G401 (cell line): ENCODE data around the gene FARS2. TPM values are rescaled to one million over a fixed set of nuclear protein-coding genes. Genes with fewer than 3 reads are reported as not detected.
"Not testable (repeated sequence)": the region's sequence is repeated elsewhere in the genome, so short reads cannot be mapped to it uniquely, and the experiment has no call there.

Experiments used
- DNase-seq: peaks from one replicate; pipeline ENCODE4 v3.0.0-alpha.2; 2015; ENCODE audit warnings: low spot score
- in situ Hi-C: cut with HindIII; loops from 2 replicates; pipeline ENCODE4 v1.10.0; 2016; ENCODE audit warnings: low sequenced_read_pairs, mixed read lengths
- total RNA-seq: library from RNA; depleted of rRNA; stranded (reverse); fragments of >200 nt; shearing (Covaris generic); gene quantifications from 2 replicates; pipeline ENCODE4 v1.2.3, GENCODE V29; 2014

Gene FARS2
- total RNA-seq, 1 experiment from 2014 or later: 17.7 TPM

- in situ Hi-C loops: no loop called here
Measured at GRCh38 chr6:5771759-5772390, 510.6 kb downstream of the FARS2 start.

DNA sequence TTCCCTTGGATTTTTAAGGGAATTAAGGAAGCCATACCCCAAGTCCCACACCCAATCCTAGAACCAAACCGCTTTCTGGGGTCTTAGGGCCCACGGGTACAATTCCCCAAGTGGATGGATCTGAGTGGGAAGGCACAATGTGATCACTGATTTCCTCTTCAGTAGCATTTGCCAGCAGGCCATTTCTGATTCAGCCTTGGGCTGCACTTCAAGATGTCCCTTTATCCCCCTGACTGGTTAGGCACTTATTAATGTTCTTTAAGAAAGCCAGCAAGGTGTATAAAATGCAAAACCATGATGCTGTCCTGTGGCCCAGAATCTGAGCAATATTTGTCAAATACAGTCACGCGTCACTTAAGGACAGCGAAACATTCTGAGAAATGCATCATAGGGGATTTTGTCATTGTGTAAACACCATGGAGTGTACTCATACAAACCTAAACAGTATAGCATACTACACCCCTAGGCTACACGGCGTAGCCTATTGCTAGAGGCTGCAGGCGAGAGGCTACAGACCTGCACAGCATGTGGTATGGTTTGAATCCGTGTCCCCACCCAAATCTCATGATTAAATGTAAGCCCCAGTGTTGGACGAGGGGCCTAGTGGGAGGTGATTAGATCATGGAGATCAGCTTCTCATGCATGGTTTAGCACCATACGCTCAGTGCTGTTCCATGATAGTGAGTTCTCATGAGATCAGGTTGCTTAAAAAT, 511.3 kb downstream of the FARS2 start:
- in situ Hi-C loops: no loop called here
- no peak for DNase-seq

More at GRCh38 chr6:5771759-5772390, 510.6 kb downstream of the FARS2 start:
- no peak for DNase-seq

DNA sequence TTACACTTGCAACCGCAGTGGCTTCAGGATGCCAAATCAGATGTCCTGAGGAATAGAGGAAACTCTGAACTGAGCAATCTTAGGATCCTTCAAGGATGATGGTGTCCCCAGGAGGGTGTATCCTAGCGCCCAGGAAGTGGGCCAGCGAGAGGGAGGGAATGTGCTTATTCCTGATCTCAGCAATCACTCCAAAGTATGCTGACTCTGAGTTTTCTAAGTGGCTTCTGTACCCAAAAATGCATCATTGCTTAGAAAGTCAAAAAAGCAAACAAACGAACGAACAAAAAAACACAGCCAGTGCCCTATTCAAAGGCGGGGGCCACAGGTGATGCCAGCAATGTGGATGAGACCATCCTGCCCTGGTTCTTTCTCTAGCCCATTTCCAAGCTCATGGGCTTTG, 514.8 kb downstream of the FARS2 start:
- in situ Hi-C loops: no loop called here
- no peak for DNase-seq

GRCh38 chr6:5776706-5777390, 515.5 kb downstream of the FARS2 start:
- peak; percentile 44 for DNase-seq
- in situ Hi-C loops: no loop called here

DNA sequence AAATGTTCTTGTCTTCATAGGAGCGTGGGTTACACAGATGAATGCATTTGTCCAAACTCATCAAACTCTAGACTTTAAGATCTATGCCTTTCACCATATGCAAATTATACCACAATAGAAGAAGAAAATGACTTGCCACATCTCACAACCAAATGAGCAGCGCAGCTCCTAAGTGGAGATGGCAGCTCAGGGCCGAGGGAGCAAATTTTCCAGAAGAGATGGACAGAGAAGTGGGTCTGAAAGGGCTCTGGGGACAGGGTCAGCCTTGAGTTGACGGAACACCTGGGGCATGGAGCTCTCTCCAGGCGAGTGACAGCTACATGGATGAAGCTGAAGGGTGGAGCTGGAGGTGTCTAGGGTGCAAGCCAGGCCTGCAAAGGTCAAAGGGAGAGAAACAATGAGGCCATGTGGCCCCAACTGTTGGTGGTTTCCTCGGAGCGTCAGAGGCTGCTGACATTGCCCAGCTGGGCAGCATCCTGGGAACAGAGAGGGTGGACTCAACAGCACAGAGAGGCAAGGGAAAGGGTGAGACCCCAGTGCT, 517.1 kb downstream of the FARS2 start:
- DNase-seq: no peak
- in situ Hi-C loops: no loop called here

DNA sequence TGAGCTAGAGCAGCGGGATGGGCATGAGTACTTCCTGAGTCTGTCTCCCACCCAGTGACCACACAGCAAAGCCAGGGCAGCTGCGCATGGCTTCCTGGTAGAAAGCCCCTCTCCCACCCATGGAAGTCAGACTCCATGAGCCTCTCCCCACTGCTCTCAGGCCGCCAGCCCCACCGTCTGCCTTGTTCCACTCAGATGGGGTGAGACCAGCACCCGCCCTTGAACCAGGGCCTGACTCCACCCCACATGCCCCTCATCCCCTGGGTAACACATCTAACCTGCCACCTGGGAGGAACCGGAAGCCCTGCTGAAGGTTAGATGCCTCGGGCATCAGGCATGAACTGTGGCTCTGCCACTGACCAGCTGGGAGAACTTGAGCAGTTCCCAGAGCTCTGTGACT, 517.6 kb downstream of the FARS2 start:
- no peak for DNase-seq
- in situ Hi-C loops: no loop called here

GRCh38 chr6:5781019-5781418, 519.7 kb downstream of the FARS2 start:
- in situ Hi-C loops: no loop called here

GRCh38 chr6:5781966-5782556, 520.7 kb downstream of the FARS2 start:
- DNase-seq: no peak
- in situ Hi-C loops: no loop called here

More at GRCh38 chr6:5781019-5781418, 519.7 kb downstream of the FARS2 start:
- DNase-seq: no peak

DNA sequence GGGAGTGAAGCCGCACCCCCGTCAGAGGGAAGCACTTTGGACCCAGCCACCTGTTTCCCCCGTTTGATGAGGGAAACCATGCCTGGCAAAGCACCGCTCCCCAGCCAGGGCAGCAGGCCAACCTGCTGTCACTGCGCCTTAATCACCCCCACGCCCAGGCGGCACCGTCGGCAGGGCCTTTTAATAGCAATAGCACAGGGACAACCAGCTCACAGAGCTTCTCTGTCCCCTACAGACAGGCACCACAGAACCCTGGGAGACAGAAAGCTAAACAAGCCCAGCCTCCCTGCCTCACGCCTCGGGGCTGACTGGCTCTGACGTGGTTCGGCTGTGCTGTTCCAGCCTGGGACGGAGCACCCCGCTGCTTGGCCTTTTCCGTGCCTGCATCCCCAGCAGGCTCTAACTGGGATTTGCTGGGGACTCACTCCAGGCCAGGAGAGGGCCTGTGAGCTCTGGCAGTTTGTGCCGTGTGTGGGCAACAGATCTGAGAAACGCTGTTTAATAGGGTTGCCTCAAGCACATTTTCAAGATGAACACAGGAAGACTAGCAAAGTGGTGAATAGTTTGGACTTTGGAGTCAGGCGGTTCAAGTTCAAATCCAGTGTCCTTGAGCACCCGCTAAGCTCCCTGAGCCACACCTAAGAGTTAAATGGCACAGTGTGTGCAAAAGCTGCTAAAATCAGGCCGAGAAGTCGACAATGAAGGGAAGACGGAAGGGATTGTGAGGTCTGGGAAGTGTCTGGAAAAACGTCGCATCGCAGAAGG, 521.7 kb downstream of the FARS2 start:
- peak; percentile 85 for DNase-seq
- in situ Hi-C loops: no loop called here

DNA sequence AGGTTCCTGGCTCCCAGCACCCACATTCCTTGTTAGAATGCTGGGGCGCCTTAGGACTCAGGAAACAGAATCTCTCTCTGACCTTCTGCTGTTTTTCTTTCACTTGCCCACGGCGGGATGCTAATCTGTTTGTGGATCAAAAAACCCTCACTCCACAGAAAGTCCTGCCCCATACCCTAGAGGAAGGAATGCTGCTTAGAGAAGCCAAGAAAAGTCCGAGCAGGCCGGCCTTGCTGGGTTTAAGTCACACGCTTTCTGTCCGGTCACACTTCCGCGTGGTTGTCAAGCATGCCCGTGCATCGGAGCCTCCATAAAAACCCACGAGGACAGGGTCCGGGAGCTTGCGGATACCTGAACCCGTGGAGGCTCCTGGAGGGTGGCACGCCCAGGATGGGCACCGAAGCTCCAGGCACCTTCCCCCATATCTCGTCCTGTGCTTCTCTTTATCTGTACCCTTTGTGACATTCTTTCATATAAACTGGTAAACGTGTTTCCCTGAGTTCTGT, 522.3 kb downstream of the FARS2 start:
- no peak for DNase-seq
- in situ Hi-C loops: no loop called here

- DNase-seq: no peak
Measured at GRCh38 chr6:5785249-5785648, 523.9 kb downstream of the FARS2 start.

GRCh38 chr6:5786321-5786968, 525.1 kb downstream of the FARS2 start:
- in situ Hi-C loops: no loop called here
- no peak for DNase-seq

More at GRCh38 chr6:5785249-5785648, 523.9 kb downstream of the FARS2 start:
- in situ Hi-C loops: no loop called here

GRCh38 chr6:5786969-5787720, 525.8 kb downstream of the FARS2 start:
- in situ Hi-C loops: no loop called here
- DNase-seq: no peak

- in situ Hi-C loops, DNase-seq: not testable (repeated sequence)
Measured at GRCh38 chr6:5789426-5789825, 528.1 kb downstream of the FARS2 start.

DNA sequence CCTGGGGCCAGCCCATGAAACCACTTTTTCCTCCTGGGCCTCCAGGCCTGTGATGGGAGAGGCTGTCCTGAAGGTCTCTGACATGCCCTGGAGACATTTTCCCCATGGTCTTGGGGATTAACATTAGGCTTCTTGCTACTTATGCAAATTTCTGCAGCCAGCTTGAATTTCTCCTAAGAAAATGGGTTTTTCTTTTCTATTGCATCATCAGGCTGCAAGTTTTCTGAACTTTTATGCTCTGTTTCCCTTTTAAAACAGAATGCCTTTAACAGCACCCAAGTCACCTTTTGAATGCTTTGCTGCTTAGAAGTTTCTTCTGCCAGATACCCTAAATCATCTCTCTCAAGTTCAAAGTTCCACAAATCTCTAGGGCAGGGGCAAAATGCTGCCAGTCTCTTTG, 535.2 kb downstream of the FARS2 start:
- in situ Hi-C loops, DNase-seq: not testable (repeated sequence)

- in situ Hi-C loops, DNase-seq: not testable (repeated sequence)
Measured at GRCh38 chr6:5806406-5806805, 545.1 kb downstream of the FARS2 start.

DNA sequence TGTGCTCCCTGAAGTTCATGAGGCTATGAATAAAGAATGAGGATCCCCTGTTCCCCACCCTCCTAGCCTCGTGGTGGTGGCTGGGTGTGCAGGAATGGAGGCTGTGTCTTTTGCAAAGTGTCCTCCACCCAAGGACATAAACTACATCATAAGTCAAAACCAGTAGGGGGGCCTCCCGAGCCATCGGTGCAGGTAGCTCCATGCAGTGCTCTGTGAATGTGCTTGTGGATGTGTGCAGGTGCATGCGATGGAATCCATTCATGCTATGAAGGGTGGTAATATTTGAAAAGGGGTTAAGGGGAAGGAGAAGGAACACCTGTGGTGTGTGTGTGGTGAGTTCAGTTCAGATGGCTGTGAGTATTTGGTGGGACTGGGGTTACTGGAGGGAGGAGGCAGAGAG, 548.1 kb downstream of the FARS2 start:
- in situ Hi-C loops: no loop called here
- no peak for DNase-seq

GRCh38 chr6:5811997-5812396, 550.7 kb downstream of the FARS2 start:
- no peak for DNase-seq
- in situ Hi-C loops: no loop called here
